HG02852 (cell line): ENCODE data around the gene DNAJB7.
A peak's percentile ranks its signal among the peaks of the same experiment; 100 is the strongest.
"Not testable (repeated sequence)": the region's sequence is repeated elsewhere in the genome, so short reads cannot be mapped to it uniquely, and the experiment has no call there.

Experiments used
- ATAC-seq: cut with Tn5 transposase; IDR thresholded peaks from one replicate; pipeline ENCODE4 v1.9.1; 2021; ENCODE audit warnings: mild to moderate bottlenecking, moderate library complexity; ENCODE audit not compliant: unreplicated experiment

The DNAJB7 gene

DNA sequence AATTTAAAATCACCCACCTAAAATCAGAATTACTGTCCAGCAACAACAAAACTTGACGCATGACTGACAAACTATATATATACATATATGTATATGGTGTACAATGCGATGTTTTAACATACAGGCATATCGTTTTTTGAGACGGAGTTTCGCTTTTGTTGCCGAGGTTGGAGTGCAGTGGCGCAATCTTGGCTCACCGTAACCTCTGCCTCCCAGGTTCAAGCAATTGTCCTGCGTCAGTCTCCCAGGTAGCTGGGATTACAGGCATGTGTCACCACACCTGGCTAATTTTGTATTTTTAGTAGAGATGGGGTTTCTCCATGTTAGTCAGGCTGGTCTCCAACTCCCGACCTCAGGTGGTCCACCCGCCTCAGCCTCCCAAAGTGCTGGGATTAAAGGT, 16.1 kb downstream of the DNAJB7 start:
- ATAC-seq = not testable (repeated sequence)

DNA sequence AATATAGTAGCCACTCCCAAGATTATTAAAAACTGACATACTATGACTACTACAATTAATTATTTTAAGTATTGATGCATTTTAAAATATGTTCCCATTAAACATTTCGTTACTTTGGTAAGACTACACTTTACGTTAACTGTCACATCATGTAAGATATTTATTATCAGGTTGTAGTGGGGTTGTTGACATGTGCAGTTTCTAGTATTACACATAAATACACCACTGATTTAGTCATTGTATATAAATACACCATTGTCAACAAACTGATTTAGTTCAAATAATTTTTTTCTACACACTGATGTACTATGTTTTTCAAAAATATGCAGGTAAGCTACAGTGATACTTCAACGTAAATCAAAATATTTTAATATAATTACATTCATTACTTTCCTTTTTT, 17.0 kb downstream of the DNAJB7 start:
- ATAC-seq = no peak

DNA sequence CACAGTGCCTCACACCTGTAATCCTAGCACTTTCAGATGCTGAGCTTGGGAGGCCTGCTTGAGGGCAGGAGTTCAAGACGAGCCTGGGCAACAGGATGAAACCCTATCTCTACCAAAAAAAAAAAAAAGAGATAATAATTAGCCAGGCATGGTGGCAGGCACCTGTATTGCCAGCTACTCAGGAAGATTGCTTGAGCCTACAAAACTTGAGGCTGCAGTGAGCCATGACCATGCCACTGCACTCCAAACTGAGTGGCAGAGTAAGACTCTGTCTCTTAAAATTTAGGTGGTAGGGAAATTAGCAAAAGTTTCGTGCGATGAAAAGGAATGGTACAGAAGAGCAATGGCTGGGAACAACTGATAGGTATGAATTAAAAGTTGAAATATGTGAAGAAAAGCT, 23.4 kb downstream of the DNAJB7 start:
- ATAC-seq = no peak

DNA sequence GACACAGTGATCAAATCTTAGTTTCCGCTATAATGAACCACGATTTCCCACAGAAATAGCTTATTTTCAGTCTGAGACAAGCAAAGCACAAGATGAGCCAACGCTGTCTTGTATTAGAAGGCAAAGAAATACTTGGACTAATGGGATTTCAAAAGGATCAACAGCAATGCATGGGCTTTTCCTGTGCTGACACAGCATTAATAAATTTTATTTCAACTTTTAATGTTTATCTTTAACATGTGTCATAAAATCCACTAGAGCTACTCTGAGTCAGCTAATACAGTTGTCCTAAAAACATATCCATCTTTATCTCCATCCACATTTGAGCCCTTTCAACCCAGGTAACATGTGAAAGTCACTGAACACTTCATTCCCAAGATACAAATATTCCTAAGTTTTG, 27.3 kb downstream of the DNAJB7 start:
- ATAC-seq = no peak

DNA sequence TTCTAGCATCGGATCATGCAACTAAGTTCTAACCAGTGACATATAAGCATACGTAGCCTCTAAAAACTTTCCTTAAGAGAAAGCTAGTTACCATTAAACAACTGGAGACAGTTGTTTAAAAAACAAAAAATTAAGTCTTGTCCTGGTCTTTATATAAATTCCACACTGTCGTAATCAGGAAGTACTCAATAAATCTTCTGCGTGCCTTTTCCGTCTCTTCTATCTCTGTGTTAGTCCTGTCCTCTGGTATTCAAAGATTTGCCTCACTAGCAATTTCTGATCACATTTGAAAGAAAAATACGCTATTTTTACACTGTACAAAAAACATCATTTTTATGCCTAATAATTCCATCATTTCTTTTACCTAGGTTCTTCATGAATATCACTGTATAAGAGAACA, 32.8 kb downstream of the DNAJB7 start:
- no peak for ATAC-seq

- no peak for ATAC-seq
These were observed 34.8 kb downstream of the DNAJB7 start for GRCh38 chr22:40826984-40827741.

GRCh38 chr22:40826292-40826691, 35.6 kb downstream of the DNAJB7 start:
- ATAC-seq = not testable (repeated sequence)

- ATAC-seq = no peak
These were observed 38.5 kb downstream of the DNAJB7 start for GRCh38 chr22:40823426-40823825.

DNA sequence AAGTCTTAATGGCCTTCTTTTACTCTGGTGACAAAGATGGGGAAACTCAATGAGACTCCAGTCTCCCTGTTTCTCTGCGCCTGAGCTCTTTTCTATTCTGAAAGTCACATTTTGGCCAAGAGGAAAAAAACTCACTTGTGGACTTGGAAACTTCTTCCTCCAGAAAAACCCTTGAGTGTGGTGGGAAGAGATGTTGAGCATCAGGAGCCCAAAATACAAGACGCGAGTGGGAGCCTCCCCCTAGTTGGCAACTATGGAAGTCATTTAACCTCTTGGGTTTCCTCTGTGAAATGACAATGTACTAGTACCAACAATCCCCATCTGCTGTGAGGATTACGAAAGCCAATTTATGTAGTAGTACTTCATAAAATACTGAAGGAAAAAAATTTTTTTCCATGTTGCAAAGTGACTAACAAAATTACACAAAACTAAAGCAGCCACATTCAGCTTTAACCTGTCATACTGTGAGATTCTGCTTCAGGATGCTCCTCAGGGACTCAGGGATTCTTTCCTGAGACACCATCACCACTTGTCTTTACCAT, 42.2 kb downstream of the DNAJB7 start:
- no peak for ATAC-seq

GRCh38 chr22:40818747-40819598, 42.9 kb downstream of the DNAJB7 start, which contains the start of gene SLC25A17:
TSS of gene SLC25A17 (minus strand) at chr22:40819346. CDS start at chr22:40819248, 98 bp downstream.
- ATAC-seq = peak; percentile 85

- no peak for ATAC-seq
These were observed 43.6 kb downstream of the DNAJB7 start for GRCh38 chr22:40818192-40818746.

DNA sequence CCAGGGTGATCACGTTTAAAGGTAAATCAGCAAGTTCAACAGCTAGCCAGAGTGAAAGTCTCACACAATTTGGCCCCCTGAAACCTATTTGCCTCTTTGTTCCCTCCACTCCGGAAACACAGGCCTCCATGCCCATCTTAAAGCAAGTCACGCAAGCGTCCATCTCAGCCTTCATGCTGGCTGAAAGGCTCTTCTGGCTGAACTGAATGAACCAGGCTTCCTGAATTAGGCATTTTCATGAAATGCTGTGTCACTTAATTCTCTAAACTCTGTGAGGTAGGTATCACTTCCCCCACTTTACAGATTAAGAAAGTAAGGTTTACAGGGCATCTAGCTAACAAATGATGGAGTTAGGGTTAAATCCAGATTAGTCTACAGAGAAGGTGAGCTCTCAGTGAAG, 44.2 kb downstream of the DNAJB7 start:
- ATAC-seq = no peak

- no peak for ATAC-seq
These were observed 48.0 kb downstream of the DNAJB7 start for GRCh38 chr22:40813912-40814315.
